ENCODE measurements around the gene SREBF2.
"Not testable (repeated sequence)": the region's sequence is repeated elsewhere in the genome, so short reads cannot be mapped to it uniquely, and the experiment has no call there.

SREBF2 gene

GRCh38 chr22:41868556-41868955 is 35.7 kb downstream of the SREBF2 start:
- Histone ChIP-seq H3K9ac (ENCODE audit: low read depth, low read length) (no peak overlapping the region), H3K36me3 (ENCODE audit: insufficient read depth, low read length) (peaks cover 26% of the 10 kb centered on the region), H3K4me1 (ENCODE audit: insufficient read depth, low read length) (no peaks in the 10 kb centered on the region), H3K9me3 (ENCODE audit: control insufficient read depth, insufficient read depth, low read length) (no peaks in the 10 kb centered on the region)

- not testable (repeated sequence) for H3K4me1 ChIP-seq (ENCODE audit: insufficient read depth, low read length); H3K9ac ChIP-seq (ENCODE audit: low read depth, low read length); H3K9me3 ChIP-seq (ENCODE audit: control insufficient read depth, insufficient read depth, low read length)
- peaks cover 31% of the 10 kb centered on the region for H3K36me3 ChIP-seq (ENCODE audit: insufficient read depth, low read length)
These were observed 37.2 kb downstream of the SREBF2 start for GRCh38 chr22:41870081-41870480.

GRCh38 chr22:41870786-41871185 is 37.9 kb downstream of the SREBF2 start:
- H3K36me3 ChIP-seq (ENCODE audit: insufficient read depth, low read length), result peaks cover 36% of the 10 kb centered on the region
- H3K9me3 ChIP-seq (ENCODE audit: control insufficient read depth, insufficient read depth, low read length), result no peaks in the 10 kb centered on the region
- H3K9ac ChIP-seq (ENCODE audit: low read depth, low read length), result no peak overlapping the region
- H3K4me1 ChIP-seq (ENCODE audit: insufficient read depth, low read length), result no peaks in the 10 kb centered on the region

GRCh38 chr22:41873391-41873790 is 40.5 kb downstream of the SREBF2 start:
- no peaks in the 10 kb centered on the region for H3K9me3 ChIP-seq (ENCODE audit: control insufficient read depth, insufficient read depth, low read length)
- H3K36me3 ChIP-seq (ENCODE audit: insufficient read depth, low read length), result peaks cover 44% of the 10 kb centered on the region
- H3K9ac ChIP-seq (ENCODE audit: low read depth, low read length), result no peak overlapping the region
- no peaks in the 10 kb centered on the region for H3K4me1 ChIP-seq (ENCODE audit: insufficient read depth, low read length)

- Histone ChIP-seq H3K9me3 (ENCODE audit: control insufficient read depth, insufficient read depth, low read length) (no peaks in the 10 kb centered on the region), H3K36me3 (ENCODE audit: insufficient read depth, low read length) (peaks cover 39% of the 10 kb centered on the region), H3K4me1 (ENCODE audit: insufficient read depth, low read length) (no peaks in the 10 kb centered on the region), H3K9ac (ENCODE audit: low read depth, low read length) (no peak overlapping the region)
These were observed 41.2 kb downstream of the SREBF2 start for GRCh38 chr22:41874090-41874489.

- Histone ChIP-seq H3K36me3 (ENCODE audit: insufficient read depth, low read length) (peaks cover 41% of the 10 kb centered on the region), H3K9ac (ENCODE audit: low read depth, low read length) (no peak overlapping the region), H3K4me1 (ENCODE audit: insufficient read depth, low read length) (no peaks in the 10 kb centered on the region), H3K9me3 (ENCODE audit: control insufficient read depth, insufficient read depth, low read length) (no peaks in the 10 kb centered on the region)
These were observed 42.8 kb downstream of the SREBF2 start for GRCh38 chr22:41875531-41876270.

GRCh38 chr22:41876275-41876674 is 43.4 kb downstream of the SREBF2 start:
- H3K36me3 ChIP-seq (ENCODE audit: insufficient read depth, low read length), result peaks cover 38% of the 10 kb centered on the region
- H3K4me1 ChIP-seq (ENCODE audit: insufficient read depth, low read length), result no peaks in the 10 kb centered on the region
- no peak overlapping the region for H3K9ac ChIP-seq (ENCODE audit: low read depth, low read length)
- H3K9me3 ChIP-seq (ENCODE audit: control insufficient read depth, insufficient read depth, low read length), result no peaks in the 10 kb centered on the region

GRCh38 chr22:41876675-41877074 is 43.8 kb downstream of the SREBF2 start:
- Histone ChIP-seq H3K9ac (ENCODE audit: low read depth, low read length) (no peak overlapping the region), H3K4me1 (ENCODE audit: insufficient read depth, low read length) (no peaks in the 10 kb centered on the region), H3K36me3 (ENCODE audit: insufficient read depth, low read length) (peaks cover 41% of the 10 kb centered on the region), H3K9me3 (ENCODE audit: control insufficient read depth, insufficient read depth, low read length) (no peaks in the 10 kb centered on the region)

- no peaks in the 10 kb centered on the region for H3K4me1 ChIP-seq (ENCODE audit: insufficient read depth, low read length)
- no peaks in the 10 kb centered on the region for H3K9me3 ChIP-seq (ENCODE audit: control insufficient read depth, insufficient read depth, low read length)
- H3K9ac ChIP-seq (ENCODE audit: low read depth, low read length), result no peak overlapping the region
- H3K36me3 ChIP-seq (ENCODE audit: insufficient read depth, low read length), result peaks cover 37% of the 10 kb centered on the region
These were observed 47.7 kb downstream of the SREBF2 start for GRCh38 chr22:41880653-41881052.

GRCh38 chr22:41883400-41883799 is 50.5 kb downstream of the SREBF2 start:
- H3K9ac ChIP-seq (ENCODE audit: low read depth, low read length), result no peak overlapping the region
- no peaks in the 10 kb centered on the region for H3K4me1 ChIP-seq (ENCODE audit: insufficient read depth, low read length)
- H3K9me3 ChIP-seq (ENCODE audit: control insufficient read depth, insufficient read depth, low read length), result no peaks in the 10 kb centered on the region
- peaks cover 34% of the 10 kb centered on the region for H3K36me3 ChIP-seq (ENCODE audit: insufficient read depth, low read length)

- Histone ChIP-seq H3K36me3 (ENCODE audit: insufficient read depth, low read length) (peaks cover 39% of the 10 kb centered on the region), H3K9me3 (ENCODE audit: control insufficient read depth, insufficient read depth, low read length) (no peaks in the 10 kb centered on the region), H3K9ac (ENCODE audit: low read depth, low read length) (no peak overlapping the region), H3K4me1 (ENCODE audit: insufficient read depth, low read length) (no peaks in the 10 kb centered on the region)
These were observed 52.2 kb downstream of the SREBF2 start for GRCh38 chr22:41885116-41885515.

GRCh38 chr22:41885516-41885915 is 52.6 kb downstream of the SREBF2 start:
- Histone ChIP-seq H3K9me3 (ENCODE audit: control insufficient read depth, insufficient read depth, low read length) (no peaks in the 10 kb centered on the region), H3K4me1 (ENCODE audit: insufficient read depth, low read length) (no peaks in the 10 kb centered on the region), H3K9ac (ENCODE audit: low read depth, low read length) (no peak overlapping the region), H3K36me3 (ENCODE audit: insufficient read depth, low read length) (peaks cover 36% of the 10 kb centered on the region)

- H3K9me3 ChIP-seq (ENCODE audit: control insufficient read depth, insufficient read depth, low read length), result no peaks in the 10 kb centered on the region
- H3K9ac ChIP-seq (ENCODE audit: low read depth, low read length), result no peak overlapping the region
- no peaks in the 10 kb centered on the region for H3K4me1 ChIP-seq (ENCODE audit: insufficient read depth, low read length)
- peaks cover 39% of the 10 kb centered on the region for H3K36me3 ChIP-seq (ENCODE audit: insufficient read depth, low read length)
These were observed 55.8 kb downstream of the SREBF2 start for GRCh38 chr22:41888627-41889200.

GRCh38 chr22:41891407-41891806 is 58.5 kb downstream of the SREBF2 start:
- Histone ChIP-seq H3K9ac (ENCODE audit: low read depth, low read length) (no peak overlapping the region), H3K9me3 (ENCODE audit: control insufficient read depth, insufficient read depth, low read length) (no peaks in the 10 kb centered on the region), H3K4me1 (ENCODE audit: insufficient read depth, low read length) (no peaks in the 10 kb centered on the region), H3K36me3 (ENCODE audit: insufficient read depth, low read length) (peaks cover 44% of the 10 kb centered on the region)

GRCh38 chr22:41892721-41893120 is 59.8 kb downstream of the SREBF2 start:
- H3K36me3 ChIP-seq (ENCODE audit: insufficient read depth, low read length), result peaks cover 43% of the 10 kb centered on the region
- no peak overlapping the region for H3K9ac ChIP-seq (ENCODE audit: low read depth, low read length)
- H3K9me3 ChIP-seq (ENCODE audit: control insufficient read depth, insufficient read depth, low read length), result no peaks in the 10 kb centered on the region
- no peaks in the 10 kb centered on the region for H3K4me1 ChIP-seq (ENCODE audit: insufficient read depth, low read length)

Data from ES-I3 (cell line).